ENCODE measurements around the gene JMJD8. TPM values are rescaled to one million over a fixed set of nuclear protein-coding genes. Genes with fewer than 3 reads are reported as not detected.
A peak's percentile ranks its signal among the peaks of the same experiment; 100 is the strongest.

The JMJD8 gene
- total and polyA plus RNA-seq, 9 of the 15 experiments (the other 6 are each of a cell fraction or from before 2014, with no cell fraction given) = 1.2 to 50.6 (median 29.3) TPM

GRCh38 chr16:636206-637080, 47.7 kb downstream of the JMJD8 start, which contains the start of gene METTL26 (continued):
- TF ChIP-seq KDM4B (IDR thresholded peaks at IDR 0.05; ENCODE audit: borderline replicate concordance in 2 of 2, low read depth in 1 of 2) = 0 out of 4 replicates have a peak, but pooled peaks of 1 of the 2 experiments have one; percentile 27
- peak in 1 of 2 experiments; percentile 15; a peak in 2 of 4 replicates for TF ChIP-seq TEAD1 (CRISPR knock-in tag; IDR thresholded peaks at IDR 0.05)
- 0 out of 2 replicates have a peak, but pooled peaks have one; percentile 36 for TF ChIP-seq OTX1 (CRISPR knock-in tag; IDR thresholded peaks at IDR 0.05)
- peak; percentile 87 for TF ChIP-seq TFAP4 (CRISPR knock-in tag; IDR thresholded peaks at IDR 0.05; ENCODE audit: borderline replicate concordance)
- peak; percentile 70 to 95 for TF ChIP-seq AFF1 (IDR thresholded peaks at IDR 0.05; ENCODE audit: low read depth in 1 of 2, partially characterized antibody in 2 of 2)
- no peak for TF ChIP-seq NR2C1 (IDR thresholded peaks at IDR 0.05)
- TF ChIP-seq NR2C1 (tag; IDR thresholded peaks at IDR 0.05) = peak; percentile 75
- no peak for TF ChIP-seq FOS (IDR thresholded peaks at IDR 0.05; ENCODE audit: extremely low read depth, insufficient read length)
- no peak for TF ChIP-seq BCOR (IDR thresholded peaks at IDR 0.05)
- TF ChIP-seq NR1H2 (CRISPR knock-in tag; IDR thresholded peaks at IDR 0.05) = peak; percentile 28
- TF ChIP-seq SIN3B (IDR thresholded peaks at IDR 0.05; ENCODE audit: low read depth) = peak; percentile 51
- TF ChIP-seq ZNF263 (CRISPR knock-in tag; IDR thresholded peaks at IDR 0.05; ENCODE audit: borderline replicate concordance) = peak; percentile 49; the same call in 1 of the 2 replicates
- peak; percentile 53; the same call in 1 of the 2 replicates for TF ChIP-seq TSHZ1 (CRISPR knock-in tag; IDR thresholded peaks at IDR 0.05)
- TF ChIP-seq GABPB1 (CRISPR knock-in tag; IDR thresholded peaks at IDR 0.05) = peak; percentile 85
- peak; percentile 94 for TF ChIP-seq HMGN3 (IDR thresholded peaks at IDR 0.05; ENCODE audit: borderline replicate concordance, extremely low read depth, insufficient read length, low read depth, low read length)
- peak; percentile 64 for TF ChIP-seq RNF2 (IDR thresholded peaks at IDR 0.05)
- no peak for TF ChIP-seq GTF2A2 (tag; IDR thresholded peaks at IDR 0.05)
- TF ChIP-seq RCOR1 (IDR thresholded peaks at IDR 0.05; ENCODE audit: borderline replicate concordance in 1 of 2, low read depth in 2 of 2, low read length in 2 of 2) = peak in 1 of 2 experiments; percentile 69; a peak in 2 of 4 replicates
- peak; percentile 77; the same call in 1 of the 2 replicates for TF ChIP-seq ATF7 (IDR thresholded peaks at IDR 0.05)

Measured in K562 (cell line).